Transverse colon (tissue), 4 donors: ENCODE data around the gene NPAT.

Experiments used
- CTCF ChIP-seq, 5 experiments: fragments of 200-600 bp in 3 of 5; fragments of 450-650 bp in 2 of 5; sonication (generic) in 3 of 5; IDR thresholded peaks; 1 replicate in 2 of 5; 2 replicates in 3 of 5; pipeline ENCODE4 v1.5.1; 2016 to 2017; ENCODE audit warnings: antibody characterized with exemption in 5 of 5, inconsistent platforms in 3 of 5, mild to moderate bottlenecking in 2 of 5, moderate library complexity in 1 of 5
- POLR2A ChIP-seq: fragments of 450-650 bp; IDR thresholded peaks from one replicate; pipeline ENCODE4 v1.6.1; 2016; ENCODE audit warnings: antibody characterized with exemption, mild to moderate bottlenecking, moderate library complexity
- POLR2AphosphoS5 ChIP-seq, 3 donors: sonication (generic); formaldehyde crosslinking; IDR thresholded peaks; one replicate each; pipeline ENCODE4 v1.6.1; 2016; ENCODE audit warnings: antibody characterized with exemption in 3 of 3

DNA sequence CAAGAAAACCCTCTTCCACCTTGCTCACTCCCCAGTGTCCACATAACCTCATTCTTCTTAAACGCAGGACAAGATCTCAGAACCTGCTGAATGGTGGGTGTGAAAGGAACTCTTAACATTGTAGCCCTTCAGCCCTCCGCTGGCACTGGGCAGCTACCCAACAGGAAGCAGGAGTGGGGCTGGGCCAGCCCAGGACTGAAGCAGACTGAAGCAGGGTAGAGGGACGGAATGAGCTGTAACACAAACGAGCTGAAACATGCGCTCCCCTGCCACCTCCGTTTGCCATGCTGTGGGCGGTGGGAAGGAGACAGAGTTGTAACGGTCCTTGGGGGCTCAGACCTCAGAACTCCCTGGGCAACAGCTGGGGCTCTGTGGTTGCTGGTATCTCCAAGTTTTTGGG is 23.6 kb downstream of the NPAT start:
- TF ChIP-seq CTCF (IDR thresholded peaks at IDR 0.05) (no peak), POLR2AphosphoS5 (IDR thresholded peaks at IDR 0.05) (no peak), POLR2A (no peak)
